Endothelial cell of umbilical vein (primary cell): Measurements from ENCODE around the gene TMEM54. TPM values are rescaled to one million over a fixed set of nuclear protein-coding genes. Genes with fewer than 3 reads are reported as not detected.

Experiments used
- BruUV-seq: library from RNA; stranded (reverse); fragments of 400-500 nt; replicated peaks from 2 replicates; lab custom pipeline; 2021; lab: Mats Ljungman, UMichigan
- CTCF ChIA-PET: fragments of 300-600, 350-600 bp; sonication (Branson Sonifier 250); formaldehyde crosslinking; loops from one replicate; lab custom pipeline; 2021; ENCODE audit warnings: antibody characterized with exemption, inconsistent platforms; lab: Charles Lee
- POLR2A ChIA-PET: fragments of 300-600, 350-600 bp; sonication (Branson Sonifier 250); formaldehyde crosslinking; loops from one replicate; lab custom pipeline; 2021; ENCODE audit warnings: antibody characterized with exemption, inconsistent platforms; lab: Charles Lee
- DNase-seq: peaks from one replicate; pipeline ENCODE4 v3.0.0-alpha.2; 2011; ENCODE audit warnings: low read depth, low spot score
- FAIRE-seq: peaks from 2 replicates; lab custom pipeline; 2011; peaks lifted over from hg19 to GRCh38; lab: Jason Lieb, UNC
- H2AFZ ChIP-seq: 2 replicates; pipeline ENCODE4 v1.6.0; 2012; ENCODE audit warnings: low read depth, low read length, control low read depth, inconsistent platforms
- H3K27ac ChIP-seq: 2 replicates; pipeline ENCODE4 v1.5.1; 2011; ENCODE audit warnings: low read depth, mild to moderate bottlenecking, control low read depth, low read length, moderate library complexity; ENCODE audit not compliant: insufficient read depth
- H3K27me3 ChIP-seq, 2 experiments: 2 replicates each; pipeline versions ENCODE4 v1.6.0 to v1.6.1; 2011; ENCODE audit warnings: low read length in 2 of 2, mixed read lengths in 1 of 2; ENCODE audit not compliant: control insufficient read depth in 2 of 2, insufficient read depth in 2 of 2
- H3K36me3 ChIP-seq, 2 experiments: 2 replicates in 1 of 2; 3 replicates in 1 of 2; pipeline ENCODE4 v1.5.1; 2011; ENCODE audit warnings: low read length in 2 of 2, mild to moderate bottlenecking in 1 of 2, moderate library complexity in 1 of 2; ENCODE audit not compliant: control insufficient read depth in 2 of 2, insufficient read depth in 2 of 2; ENCODE audit errors: extremely low read depth in 1 of 2
- H3K4me1 ChIP-seq: 3 replicates; pipeline ENCODE4 v1.5.1; 2011; ENCODE audit warnings: mild to moderate bottlenecking, low read length; ENCODE audit not compliant: control insufficient read depth, insufficient read depth; ENCODE audit errors: extremely low read depth
- H3K4me2 ChIP-seq: 2 replicates; pipeline ENCODE4 v1.6.1; 2011; ENCODE audit warnings: low read length, control low read depth, mixed read lengths; ENCODE audit not compliant: insufficient read depth
- H3K4me3 ChIP-seq, 3 experiments: fragments of 200-600 bp in 1 of 3; sonication (generic), shearing (Covaris generic) in 1 of 3; replicated peaks in 1 of 3; 2 replicates each; pipeline ENCODE4 v1.5.1; 2011 to 2016; ENCODE audit warnings: control low read depth in 3 of 3, low read length in 3 of 3, mild to moderate bottlenecking in 2 of 3, inconsistent platforms in 1 of 3, low read depth in 1 of 3, moderate library complexity in 1 of 3; ENCODE audit not compliant: insufficient read depth in 1 of 3
- H3K79me2 ChIP-seq: 2 replicates; pipeline ENCODE4 v1.6.0; 2012; ENCODE audit warnings: low read length, inconsistent platforms; ENCODE audit not compliant: control insufficient read depth, insufficient read depth
- H3K9ac ChIP-seq: replicated peaks from 2 replicates; pipeline ENCODE3; 2011; ENCODE audit warnings: low read length, control low read depth; ENCODE audit not compliant: insufficient read depth; ENCODE audit errors: extremely low read depth
- H3K9me1 ChIP-seq: replicated peaks from 3 replicates; pipeline ENCODE4 v1.6.0; 2011; ENCODE audit warnings: mild to moderate bottlenecking, low read length; ENCODE audit not compliant: control insufficient read depth, insufficient read depth; ENCODE audit errors: extremely low read depth
- H3K9me3 ChIP-seq: replicated peaks from 2 replicates; pipeline ENCODE4 v1.5.1; 2012; ENCODE audit warnings: low read length, inconsistent platforms; ENCODE audit not compliant: control insufficient read depth, insufficient read depth
- H4K20me1 ChIP-seq: replicated peaks from 2 replicates; pipeline ENCODE3; 2011; ENCODE audit warnings: mild to moderate bottlenecking, low read length; ENCODE audit not compliant: control insufficient read depth, insufficient read depth; ENCODE audit errors: extremely low read depth
- CTCF ChIP-seq, 2 donors: IDR thresholded peaks; 1 replicate in 1 of 2; 2 replicates in 1 of 2; pipeline ENCODE4 v1.5.1; 2011; ENCODE audit warnings: low read length in 2 of 2, mild to moderate bottlenecking in 2 of 2, moderate library complexity in 2 of 2, control low read depth in 1 of 2, inconsistent platforms in 1 of 2, low read depth in 1 of 2; ENCODE audit not compliant: insufficient read depth in 1 of 2; ENCODE audit errors: extremely low read depth in 1 of 2
- EZH2 ChIP-seq: IDR thresholded peaks from 2 replicates; pipeline ENCODE4 v1.6.1; 2012; ENCODE audit warnings: borderline replicate concordance, low read depth, mild to moderate bottlenecking, moderate library complexity, low read length, inconsistent platforms; ENCODE audit not compliant: severe bottlenecking
- FOS ChIP-seq: IDR thresholded peaks from 2 replicates; pipeline ENCODE4 v1.6.1; 2011; ENCODE audit warnings: mild to moderate bottlenecking, low read length, moderate library complexity, borderline replicate concordance; ENCODE audit not compliant: insufficient read depth
- GATA2 ChIP-seq: IDR thresholded peaks from 2 replicates; pipeline ENCODE4 v1.7.0; 2011; ENCODE audit warnings: low read depth, mild to moderate bottlenecking, moderate library complexity, mixed read lengths, low read length; ENCODE audit not compliant: insufficient read length, insufficient read depth
- JUN ChIP-seq: IDR thresholded peaks from 2 replicates; pipeline ENCODE4 v1.6.1; 2011; ENCODE audit warnings: borderline replicate concordance, low read depth; ENCODE audit not compliant: insufficient read length, insufficient read depth
- MYC ChIP-seq: IDR thresholded peaks from one replicate; pipeline ENCODE4 v1.6.1; 2011; ENCODE audit warnings: mild to moderate bottlenecking, low read depth, low read length
- POLR2A ChIP-seq: IDR thresholded peaks from 2 replicates; pipeline ENCODE4 v1.6.1; 2012; ENCODE audit warnings: low read depth, mild to moderate bottlenecking, control low read depth, low read length
- POLR2AphosphoS5 ChIP-seq: IDR thresholded peaks from 2 replicates; pipeline ENCODE4 v1.6.1; 2012; ENCODE audit warnings: low read depth, mild to moderate bottlenecking, control low read depth, low read length, moderate library complexity; ENCODE audit not compliant: insufficient read depth
- dilution Hi-C: fragments of 300-500 bp; cut with MboI; formaldehyde crosslinking; loops from one replicate; pipeline ENCODE4 v1.15.0; 2019; ENCODE audit warnings: low sequenced_read_pairs; ENCODE audit not compliant: extremely low pct_ligation_motif_present
- intact Hi-C: fragments of 100-400 bp; cut with micrococcal nuclease; formaldehyde crosslinking; loops from one replicate; pipeline ENCODE4 v1.10.0; 2022
- polyA plus RNA-seq, 4 experiments: library from polyadenylated mRNA; depleted of rRNA in 3 of 4; stranded (reverse) in 3 of 4; unstranded in 1 of 4; fragments of >200 nt; gene quantifications; 2 replicates each; pipeline versions ENCODE4 v1.2.1 to v1.2.3, GENCODE V29; 2011 to 2012; ENCODE audit warnings: missing spikeins in 1 of 4
- total RNA-seq: library from RNA; stranded (reverse); gene quantifications from 2 replicates; pipeline ENCODE4 v1.2.3, GENCODE V29; 2021
- TF ChIP-seq, protein P1 (sequence below): IDR thresholded peaks from 2 replicates; pipeline ENCODE4 v1.6.1; 2011; ENCODE audit not compliant: insufficient read depth, insufficient read length

The TMEM54 gene
- total and polyA plus RNA-seq, 2 donors (not counting 3 experiments of a cell fraction or from before 2014, with no cell fraction given) = 23.6 to 77.2 TPM

DNA sequence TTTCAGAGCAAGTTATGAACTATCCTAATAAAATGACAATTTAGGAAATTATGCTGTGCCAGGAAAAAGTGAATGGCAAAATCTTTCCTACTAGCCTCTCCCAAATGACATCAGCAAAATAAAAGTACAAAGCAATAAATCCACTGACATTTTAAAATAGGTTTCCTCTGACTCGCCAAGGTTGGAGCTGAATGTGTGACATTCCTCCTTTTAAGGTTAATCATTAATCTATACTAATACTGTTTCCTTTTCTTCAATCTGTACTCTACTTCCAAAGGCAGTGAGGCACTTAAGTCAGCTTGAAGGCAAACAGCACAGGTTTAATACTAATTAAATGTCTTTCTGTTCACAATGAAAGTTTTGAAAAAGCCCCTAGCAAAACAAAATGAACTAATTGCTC lies 47.7 kb upstream of the TMEM54 start:
- DNase-seq = peak; percentile 53

More for the DNA sequence above, 47.7 kb upstream of the TMEM54 start:
- BruUV-seq = no TSS peak
- Histone ChIP-seq H3K4me2 (no peak overlapping the region), H4K20me1 (no peaks in the 10 kb centered on the region), H3K36me3 (peaks cover 16% of the 10 kb centered on the region in 2 experiments), H3K9me3 (no peaks in the 10 kb centered on the region), H2AFZ (no peak overlapping the region), H3K79me2 (peaks cover 56% of the 10 kb centered on the region), H3K27me3 (no peaks in the 10 kb centered on the region), H3K9me1 (no peaks in the 10 kb centered on the region), H3K9ac (no peak overlapping the region), H3K27ac (no peak overlapping the region), H3K4me3 (no peak overlapping the region), H3K4me1 (peaks cover 16% of the 10 kb centered on the region)
- dilution Hi-C loops = loop anchor here (10.0 kb wide), 1 partner anchor 56 kb away; no protein-coding TSS in a partner anchor
- no peak for TF ChIP-seq POLR2AphosphoS5
- TF ChIP-seq MYC = no peak
- no peak for TF ChIP-seq GATA2
- TF ChIP-seq EZH2 = no peak
- TF ChIP-seq, protein P1, sequence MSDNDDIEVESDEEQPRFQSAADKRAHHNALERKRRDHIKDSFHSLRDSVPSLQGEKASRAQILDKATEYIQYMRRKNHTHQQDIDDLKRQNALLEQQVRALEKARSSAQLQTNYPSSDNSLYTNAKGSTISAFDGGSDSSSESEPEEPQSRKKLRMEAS = no peak
- TF ChIP-seq POLR2A = no peak
- TF ChIP-seq CTCF (IDR thresholded peaks at IDR 0.05; ENCODE audit: extremely low read depth in 1 of 2, insufficient read depth in 1 of 2, low read depth in 1 of 2, low read length in 2 of 2) = no peak
- TF ChIP-seq JUN = no peak
- TF ChIP-seq FOS = no peak
- no peak for FAIRE-seq
- ChIA-PET CTCF (interaction anchor here (0.7 to 2.5 kb wide), 3 partner anchors 9 to 60 kb away, joined by 3 to 11 read pairs (median 4); no protein-coding TSS in a partner anchor), POLR2A (no interaction called here)
- intact Hi-C loops = no loop called here
